RWPE1 (cell line): Measurements from ENCODE around the gene ATP8A1.

ENCODE experiments used
- CTCF ChIA-PET: fragments of 350-600 bp; sonication (Branson Sonifier 250); formaldehyde crosslinking; extraction: SDS; loops from one replicate; lab custom pipeline; 2021; lab: Yijun Ruan, JAX
- POLR2A ChIA-PET: fragments of 400-600 bp; formaldehyde crosslinking; extraction: SDS; loops from one replicate; lab custom pipeline; 2020; ENCODE audit warnings: antibody characterized with exemption; ENCODE audit not compliant: low non-redundant PET; lab: Yijun Ruan, JAX
- DNase-seq: peaks from one replicate; pipeline ENCODE4 v3.0.0; 2012; ENCODE audit warnings: low spot score
- H3K27ac ChIP-seq: fragments of 450-650 bp; 2 replicates; pipeline ENCODE4 v1.5.1; 2017
- TF ChIP-seq, protein P1 (sequence below): fragments of 450-650 bp; conservative IDR thresholded peaks from 2 replicates; pipeline ENCODE4 v1.5.1; 2017; ENCODE audit warnings: low read depth, mild to moderate bottlenecking

The ATP8A1 gene

DNA sequence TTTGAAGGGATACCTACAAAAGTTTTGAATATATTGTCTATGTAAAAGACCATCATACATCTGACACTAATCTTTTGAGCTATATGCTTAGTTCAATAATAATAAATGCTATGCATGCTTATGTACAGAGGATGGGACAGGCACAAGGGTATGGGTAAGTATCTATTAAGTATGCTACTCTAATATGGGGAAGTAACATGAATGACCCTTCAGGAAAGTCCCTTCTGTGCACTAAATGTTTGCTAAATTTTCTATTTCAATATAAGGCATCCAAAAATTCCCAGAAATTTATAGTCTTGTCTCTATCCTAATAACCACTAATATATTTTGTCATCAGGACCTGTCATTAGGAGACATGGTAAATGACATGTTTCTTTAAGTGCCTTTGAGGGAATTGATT, 19.0 kb downstream of the ATP8A1 start:
- TF ChIP-seq, protein P1, sequence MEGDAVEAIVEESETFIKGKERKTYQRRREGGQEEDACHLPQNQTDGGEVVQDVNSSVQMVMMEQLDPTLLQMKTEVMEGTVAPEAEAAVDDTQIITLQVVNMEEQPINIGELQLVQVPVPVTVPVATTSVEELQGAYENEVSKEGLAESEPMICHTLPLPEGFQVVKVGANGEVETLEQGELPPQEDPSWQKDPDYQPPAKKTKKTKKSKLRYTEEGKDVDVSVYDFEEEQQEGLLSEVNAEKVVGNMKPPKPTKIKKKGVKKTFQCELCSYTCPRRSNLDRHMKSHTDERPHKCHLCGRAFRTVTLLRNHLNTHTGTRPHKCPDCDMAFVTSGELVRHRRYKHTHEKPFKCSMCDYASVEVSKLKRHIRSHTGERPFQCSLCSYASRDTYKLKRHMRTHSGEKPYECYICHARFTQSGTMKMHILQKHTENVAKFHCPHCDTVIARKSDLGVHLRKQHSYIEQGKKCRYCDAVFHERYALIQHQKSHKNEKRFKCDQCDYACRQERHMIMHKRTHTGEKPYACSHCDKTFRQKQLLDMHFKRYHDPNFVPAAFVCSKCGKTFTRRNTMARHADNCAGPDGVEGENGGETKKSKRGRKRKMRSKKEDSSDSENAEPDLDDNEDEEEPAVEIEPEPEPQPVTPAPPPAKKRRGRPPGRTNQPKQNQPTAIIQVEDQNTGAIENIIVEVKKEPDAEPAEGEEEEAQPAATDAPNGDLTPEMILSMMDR: no peak
- CTCF ChIA-PET: no interaction called here
- H3K27ac ChIP-seq: no peak overlapping the region
- POLR2A ChIA-PET: no interaction called here
- no peak for DNase-seq

DNA sequence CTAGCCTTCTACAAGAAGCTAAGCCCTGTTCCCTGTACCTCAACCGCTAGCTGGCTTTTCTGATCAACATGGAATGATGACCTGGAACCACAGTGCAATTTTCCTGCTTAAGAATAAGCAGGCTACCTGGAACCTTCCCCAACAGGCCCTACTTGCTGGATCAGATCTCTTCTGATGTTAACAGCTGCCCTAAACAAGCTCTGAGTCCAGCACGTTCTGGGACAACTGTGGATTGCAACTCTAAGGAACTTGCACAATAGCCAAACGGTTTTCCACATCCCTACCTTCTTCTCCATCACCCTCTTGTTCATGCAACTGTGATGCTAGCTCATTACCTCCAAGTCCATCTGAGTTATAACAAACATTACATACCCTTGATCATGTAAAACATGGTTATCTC, 19.8 kb downstream of the ATP8A1 start:
- TF ChIP-seq, protein P1: no peak
- ChIA-PET POLR2A (no interaction called here), CTCF (no interaction called here)
- H3K27ac ChIP-seq: no peak overlapping the region
- DNase-seq: no peak

DNA sequence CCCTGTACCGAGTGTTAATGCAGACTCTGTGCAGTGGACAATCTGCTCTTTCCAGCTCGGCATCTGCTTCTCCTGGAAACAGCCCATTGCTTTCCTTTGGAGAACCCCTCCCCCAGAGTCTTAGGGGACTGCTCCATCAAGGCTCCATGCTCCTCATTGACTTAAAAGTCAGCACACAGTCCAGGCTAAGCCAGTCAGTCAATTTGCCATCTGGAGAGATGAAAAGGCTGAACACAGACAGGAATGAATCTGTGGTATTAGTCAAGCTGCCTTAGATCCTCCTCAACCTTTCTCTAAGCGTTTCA, 20.3 kb downstream of the ATP8A1 start:
- CTCF ChIA-PET: no interaction called here
- no peak for DNase-seq
- no peak overlapping the region for H3K27ac ChIP-seq
- TF ChIP-seq, protein P1: no peak
- POLR2A ChIA-PET: no interaction called here

DNA sequence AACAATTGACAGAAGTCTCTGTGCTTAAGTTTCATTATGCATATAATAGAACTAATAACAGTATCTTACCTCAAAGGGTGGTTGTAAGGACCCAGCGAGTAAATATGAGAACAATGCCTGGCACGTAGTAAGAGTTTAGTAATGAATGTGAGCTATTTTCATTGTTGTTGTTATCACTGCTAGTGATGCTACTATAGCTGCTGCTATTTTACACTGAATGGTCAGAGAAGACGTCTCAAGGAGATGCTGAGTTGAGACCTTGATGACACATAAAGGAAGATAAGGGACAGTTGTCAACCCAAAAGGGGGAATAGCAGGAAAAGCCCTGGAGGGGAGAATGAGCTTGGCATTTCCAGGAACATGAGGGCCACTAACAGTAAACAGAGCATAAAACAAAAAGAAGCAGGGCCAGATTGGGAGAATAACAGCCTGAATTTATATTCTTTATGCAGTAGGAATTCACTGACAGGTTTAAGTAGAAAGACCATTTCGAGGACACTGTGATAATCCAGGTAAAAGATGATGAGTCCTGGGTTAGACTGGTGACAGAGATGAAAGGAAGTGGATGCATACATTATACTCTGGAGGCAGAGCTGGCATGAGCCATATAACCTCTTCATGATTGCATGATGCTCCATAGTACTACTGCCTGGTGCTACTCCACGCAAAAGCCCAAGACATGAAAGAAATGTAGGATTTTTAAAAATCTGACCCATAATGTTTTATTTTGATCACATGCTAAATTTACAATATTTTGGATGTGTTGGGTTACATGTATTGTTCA, 23.1 kb downstream of the ATP8A1 start:
- TF ChIP-seq, protein P1: no peak
- H3K27ac ChIP-seq: no peak overlapping the region
- DNase-seq: no peak
- ChIA-PET POLR2A (no interaction called here), CTCF (interaction anchor here (0.7 to 0.8 kb wide), 2 partner anchors 116 to 187 kb away, joined by 3 read pairs; no protein-coding TSS in a partner anchor)

DNA sequence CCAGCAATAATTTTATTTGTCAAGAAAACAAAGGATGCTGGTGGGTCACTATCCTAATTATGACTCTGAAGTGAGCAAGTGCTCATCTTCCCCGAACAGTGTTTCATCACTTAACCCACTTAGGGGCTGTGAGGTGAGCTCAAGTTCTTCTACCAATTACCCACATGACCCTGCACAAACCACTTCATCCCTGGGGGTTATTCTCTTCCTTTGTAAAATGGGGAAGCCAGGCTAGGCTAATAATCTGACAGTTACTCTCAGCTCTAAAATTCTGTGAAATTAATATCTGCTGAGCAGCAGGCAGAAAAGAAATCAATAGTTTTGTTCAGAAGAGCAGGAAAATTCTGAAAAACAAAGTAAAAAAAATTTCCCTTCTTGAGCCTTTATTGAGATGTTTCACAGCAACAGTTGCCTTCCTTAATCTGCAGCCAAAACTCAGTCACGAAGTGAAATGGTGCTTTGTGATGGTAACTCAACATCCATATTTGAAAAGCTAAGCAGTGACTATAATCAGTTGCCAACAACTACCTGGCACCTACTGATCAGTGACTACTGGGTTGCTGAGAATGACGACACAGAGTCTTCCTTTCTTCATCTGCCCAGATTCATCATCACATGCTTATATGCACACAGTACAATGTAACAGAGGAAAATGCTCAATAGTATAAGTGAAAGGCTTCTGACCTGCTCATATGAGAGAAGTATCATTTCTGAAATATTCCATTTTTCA, 24.1 kb downstream of the ATP8A1 start:
- TF ChIP-seq, protein P1: no peak
- H3K27ac ChIP-seq: no peak overlapping the region
- CTCF ChIA-PET: interaction anchor here (0.6 to 0.8 kb wide), 2 partner anchors 33 to 186 kb away, joined by 3 read pairs; no protein-coding TSS in a partner anchor
- POLR2A ChIA-PET: no interaction called here
- no peak for DNase-seq

DNA sequence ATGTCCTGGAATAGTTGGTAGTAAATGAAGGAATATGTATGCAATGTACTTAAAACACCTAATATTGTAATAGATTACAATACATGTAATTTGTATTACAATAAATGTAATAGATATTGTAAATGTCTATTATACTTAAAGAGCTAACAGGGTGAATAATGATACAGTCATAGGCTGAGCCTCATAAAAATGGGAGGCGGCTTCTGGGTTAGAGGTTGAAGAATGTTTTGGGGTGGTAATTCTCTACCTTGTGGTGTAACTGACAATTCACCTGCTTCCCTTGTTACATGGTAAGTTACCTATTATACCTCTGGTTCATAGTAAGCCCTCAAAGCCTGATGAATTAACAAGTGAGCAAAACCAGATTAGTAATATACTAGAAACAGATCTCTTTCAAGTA, 26.0 kb downstream of the ATP8A1 start:
- no peak overlapping the region for H3K27ac ChIP-seq
- DNase-seq: no peak
- TF ChIP-seq, protein P1: no peak
- ChIA-PET POLR2A (no interaction called here), CTCF (no interaction called here)
